ENCODE data around the gene CSMD2.

The CSMD2 gene

DNA sequence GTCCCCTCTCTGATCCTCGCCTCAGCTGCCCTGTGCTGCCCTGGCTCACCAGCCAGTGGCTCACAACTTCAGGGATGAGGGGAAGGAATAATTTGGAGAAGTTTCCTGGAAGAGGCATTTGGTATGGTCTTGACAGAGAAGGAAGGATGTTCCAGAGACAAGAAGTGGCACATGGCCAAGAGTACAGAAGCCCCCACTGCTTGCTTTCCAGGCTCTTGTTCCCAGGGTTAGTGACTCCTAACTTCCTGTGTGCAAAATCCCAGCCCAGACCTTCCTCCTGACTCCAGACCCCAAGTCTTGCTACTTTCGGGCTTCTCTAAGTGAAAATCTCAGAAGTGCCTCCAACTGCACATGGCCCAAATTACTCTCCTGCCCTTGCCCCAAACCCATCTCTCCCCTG lies 215.5 kb downstream of the CSMD2 start:
- no peak for DNase-seq

DNA sequence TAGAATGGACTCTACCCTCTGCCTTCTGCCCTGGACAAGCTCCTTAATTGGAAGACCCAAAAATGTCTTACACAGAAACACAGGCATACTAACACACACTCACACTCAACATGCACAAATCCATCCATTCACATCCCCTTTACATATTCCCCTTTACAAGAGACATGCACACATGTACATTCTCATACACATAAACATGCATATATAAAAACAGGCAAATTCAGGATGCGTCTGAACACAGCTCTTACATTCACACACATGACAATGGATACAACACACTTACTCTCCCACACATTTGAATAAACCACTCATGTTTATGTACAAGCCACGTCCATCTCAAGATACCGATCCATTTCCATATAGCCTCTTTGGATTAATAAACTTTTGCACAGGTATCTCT lies 216.7 kb downstream of the CSMD2 start:
- no peak for DNase-seq

DNA sequence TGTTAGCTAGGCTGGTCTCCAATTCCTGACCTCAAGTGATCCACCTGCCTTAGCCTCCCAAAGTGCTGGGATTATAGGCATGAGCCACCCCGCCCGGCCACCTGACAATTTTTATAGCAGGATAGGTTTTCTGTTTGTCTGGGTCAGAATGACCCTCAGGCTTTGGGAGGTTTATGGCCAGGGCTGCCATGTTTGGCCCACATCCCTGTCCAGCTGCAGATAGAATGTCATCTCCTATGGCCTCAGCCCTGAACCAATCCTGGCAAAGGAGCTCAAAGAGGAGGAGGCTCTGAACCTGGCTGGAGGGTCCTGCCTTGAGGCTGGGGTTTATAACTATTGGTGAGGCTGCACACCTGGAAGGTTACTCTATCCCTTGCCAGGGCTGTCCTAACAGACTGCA lies 218.2 kb downstream of the CSMD2 start:
- no peak for DNase-seq

DNA sequence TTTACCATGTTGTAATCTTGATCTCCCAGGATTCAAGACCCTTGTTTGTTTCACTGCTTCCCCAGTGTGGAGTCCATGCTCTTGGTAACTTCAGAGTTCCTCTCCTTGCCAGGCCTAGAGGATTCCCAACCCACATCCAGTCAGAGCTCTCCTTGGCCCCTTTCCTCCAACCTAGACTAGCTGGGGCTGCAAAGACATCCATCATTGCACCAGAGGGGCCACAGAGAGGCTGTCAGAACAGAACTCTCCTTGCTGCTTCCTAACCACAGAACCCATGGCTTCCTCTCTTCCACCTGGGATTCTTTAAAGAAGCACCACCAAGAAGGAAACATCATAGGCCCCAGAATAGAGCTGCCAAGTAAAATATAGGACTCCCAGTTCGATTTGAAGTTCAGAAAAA lies 220.2 kb downstream of the CSMD2 start:
- no peak for DNase-seq

DNA sequence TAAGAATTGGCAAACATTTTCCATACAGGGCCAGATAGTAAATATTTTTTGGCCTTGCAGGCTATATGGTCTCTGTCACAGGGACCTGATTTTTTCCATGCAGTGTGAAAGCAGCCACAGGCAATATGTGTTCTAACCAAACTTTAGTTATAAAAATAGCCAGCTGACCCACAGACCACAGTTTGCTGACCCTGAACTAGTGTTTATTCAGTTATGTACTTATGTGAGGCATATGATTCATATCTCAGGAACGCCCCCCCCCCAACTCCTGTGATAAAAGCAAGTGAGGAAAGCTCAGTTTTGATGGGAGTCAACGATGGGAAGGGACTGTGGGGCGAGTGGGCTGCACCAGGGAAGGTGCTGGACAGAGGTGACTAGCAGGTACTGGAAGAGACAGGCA lies 221.1 kb downstream of the CSMD2 start:
- peak; percentile 34 for DNase-seq

DNA sequence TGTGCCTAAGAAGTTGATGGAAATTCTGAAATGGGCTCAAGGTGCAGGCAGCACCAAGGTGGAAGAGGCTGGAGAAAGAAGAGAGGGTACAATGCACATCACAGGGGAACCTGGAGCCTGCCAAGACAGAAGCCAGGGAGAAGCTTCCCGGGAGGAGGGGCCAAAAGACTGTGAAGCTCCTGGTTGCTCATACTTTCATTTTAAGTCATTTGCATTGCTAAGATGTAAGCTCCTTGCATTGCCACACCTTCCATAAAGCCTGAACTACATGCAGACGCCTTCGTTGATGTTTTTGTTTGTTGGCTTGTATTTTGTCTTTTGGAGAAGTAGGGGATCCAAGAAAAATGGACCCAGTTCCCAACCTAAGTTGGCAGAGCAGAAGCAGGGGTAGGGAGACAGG lies 232.2 kb downstream of the CSMD2 start:
- no peak for DNase-seq

DNA sequence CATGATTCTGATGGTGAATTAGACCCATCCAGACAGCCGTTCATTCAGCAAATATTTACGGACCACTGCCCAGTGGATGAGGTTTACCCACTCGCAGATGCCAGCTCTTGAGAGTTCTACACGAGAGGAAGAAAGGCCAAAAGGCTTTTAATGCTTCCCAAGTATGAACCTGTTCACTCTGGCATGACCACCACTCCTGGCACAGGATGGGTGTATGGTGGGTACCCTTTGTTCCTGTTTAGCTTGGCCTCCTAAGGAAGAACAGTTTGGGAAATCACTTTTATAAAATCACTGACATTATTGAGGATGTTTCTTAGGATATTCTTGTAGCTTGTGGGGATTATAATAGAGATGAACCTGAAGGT lies 233.9 kb downstream of the CSMD2 start:
- no peak for DNase-seq

DNA sequence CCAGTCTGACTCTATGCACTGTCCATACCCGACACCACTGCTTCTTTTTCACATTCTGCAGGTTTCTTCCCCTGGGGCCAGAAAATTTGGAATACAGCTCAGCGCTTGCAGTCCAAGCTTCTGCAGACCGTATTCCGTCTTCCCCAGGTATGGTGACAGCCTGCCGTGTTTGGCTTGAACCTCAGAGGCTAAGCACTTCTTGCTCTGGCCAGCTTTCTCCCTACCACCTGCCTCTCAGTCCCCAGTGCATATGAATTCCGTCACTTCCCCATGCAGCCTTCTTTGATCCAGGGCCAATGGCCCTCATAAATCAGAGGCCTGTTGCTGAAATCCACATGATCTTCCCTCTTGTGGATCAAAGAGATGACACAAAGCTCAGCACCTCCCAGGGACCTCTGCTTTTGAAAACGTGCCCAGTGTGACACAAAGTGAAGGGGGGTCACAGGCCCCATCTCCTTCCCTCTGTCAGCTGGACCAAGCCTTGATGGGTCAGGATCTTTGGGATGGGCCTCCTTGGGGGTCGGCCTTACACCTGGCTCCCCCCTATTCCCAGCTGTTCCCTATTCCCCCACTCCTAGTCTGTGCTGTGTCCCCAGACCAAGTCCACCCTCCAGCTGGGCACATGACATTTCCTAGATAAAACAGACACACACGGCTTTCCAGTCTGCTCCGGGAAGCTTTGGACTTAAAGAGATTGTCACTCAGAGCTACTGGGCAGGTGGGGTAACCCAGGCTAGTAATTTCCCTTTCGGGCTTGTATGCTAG lies 234.5 kb downstream of the CSMD2 start:
- DNase-seq: no peak

DNA sequence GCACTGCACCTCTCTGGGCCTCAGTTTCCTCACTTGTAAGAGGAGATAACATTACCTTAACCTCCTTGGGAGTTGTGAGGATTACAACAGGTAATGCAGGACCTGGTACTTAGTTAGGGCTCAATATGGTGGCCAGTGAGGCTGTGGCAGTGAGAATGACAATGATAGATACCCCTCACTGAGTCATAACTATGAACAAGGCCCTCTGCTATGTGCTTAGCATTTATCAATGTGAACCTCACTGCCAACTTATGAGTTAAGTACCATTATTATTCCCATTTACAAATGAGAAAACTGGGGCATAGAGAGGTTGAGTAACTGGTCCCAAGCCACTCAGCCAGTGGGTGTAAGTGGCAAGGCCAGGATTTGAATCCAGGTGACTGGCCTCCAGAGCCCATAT lies 236.8 kb downstream of the CSMD2 start:
- no peak for DNase-seq

DNA sequence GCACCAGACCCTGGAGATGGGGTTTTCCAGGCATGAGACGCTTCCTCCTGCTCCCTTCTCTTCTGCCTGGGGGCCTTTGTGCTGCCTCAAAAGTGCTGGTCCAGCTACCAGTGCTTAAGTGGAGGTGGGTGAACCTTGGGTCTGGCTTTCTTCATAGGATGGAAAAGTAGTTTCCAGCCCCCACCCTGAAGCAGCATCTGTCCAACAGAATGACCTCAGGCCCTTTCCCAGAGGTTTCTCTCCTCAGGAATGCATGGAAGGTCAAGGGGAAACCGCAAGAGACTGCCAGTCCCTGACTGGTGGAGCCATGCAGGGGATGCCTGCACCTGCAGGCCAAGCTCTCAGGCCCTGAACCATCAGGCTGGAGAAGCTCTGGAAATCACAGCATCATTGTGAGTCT lies 237.3 kb downstream of the CSMD2 start:
- DNase-seq: no peak

DNA sequence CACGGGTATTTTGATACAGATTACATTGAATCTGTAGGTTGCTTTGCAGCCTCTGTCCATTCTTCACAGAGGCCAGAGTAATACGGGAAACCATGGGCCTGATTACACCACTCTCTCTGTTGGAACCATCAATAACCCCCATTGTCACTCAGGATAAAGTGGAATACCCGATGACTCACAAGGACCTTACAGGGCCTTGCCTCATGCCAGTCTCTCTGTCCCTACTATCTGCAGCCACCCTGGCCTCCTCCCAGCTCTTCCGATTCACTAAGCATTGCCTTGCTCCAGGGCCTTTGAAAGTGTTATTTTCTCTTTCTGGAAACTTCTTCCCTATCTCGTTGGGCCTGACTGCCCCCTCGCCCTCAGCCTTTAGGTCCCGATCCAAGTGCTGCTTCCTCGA lies 239.4 kb downstream of the CSMD2 start:
- DNase-seq: no peak

DNA sequence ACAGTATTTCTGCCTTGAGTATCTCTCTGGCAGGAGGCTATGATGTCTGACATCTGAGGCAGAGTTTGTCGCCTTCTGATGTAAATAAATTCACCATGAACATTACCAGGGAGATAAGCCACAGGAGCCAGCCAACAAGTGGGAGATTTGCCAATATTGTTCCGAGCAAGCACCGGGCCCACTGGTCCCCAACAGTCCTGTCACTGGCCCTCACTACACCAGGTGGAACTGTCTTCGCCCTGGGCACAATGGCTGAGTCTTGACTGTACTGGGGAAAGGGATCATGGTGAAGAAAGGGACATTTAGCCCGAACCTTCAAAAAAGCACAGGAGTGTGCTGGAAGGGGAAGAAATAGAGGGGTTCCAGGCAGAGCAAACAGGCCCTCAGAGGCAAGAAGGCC lies 243.7 kb downstream of the CSMD2 start:
- DNase-seq: no peak

DNA sequence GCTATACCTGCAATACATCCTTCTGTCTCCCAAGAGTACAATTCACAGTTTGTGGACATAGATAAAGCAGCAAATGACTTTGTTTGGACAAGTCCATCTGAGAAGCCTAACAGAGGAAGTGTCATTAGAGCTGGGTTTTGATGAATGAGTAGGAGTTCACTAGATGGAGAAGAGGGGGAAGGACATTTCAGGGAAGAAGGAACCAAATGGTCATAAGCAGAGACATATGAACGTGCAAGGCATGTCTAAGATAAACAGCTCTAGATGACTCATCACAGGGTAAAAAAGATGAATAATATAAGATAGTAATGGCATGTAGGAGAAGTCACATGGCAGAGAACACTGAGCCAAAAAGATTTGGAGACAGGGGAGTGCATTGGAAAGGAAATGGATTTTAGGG lies 246.7 kb downstream of the CSMD2 start:
- DNase-seq: peak; percentile 2

DNA sequence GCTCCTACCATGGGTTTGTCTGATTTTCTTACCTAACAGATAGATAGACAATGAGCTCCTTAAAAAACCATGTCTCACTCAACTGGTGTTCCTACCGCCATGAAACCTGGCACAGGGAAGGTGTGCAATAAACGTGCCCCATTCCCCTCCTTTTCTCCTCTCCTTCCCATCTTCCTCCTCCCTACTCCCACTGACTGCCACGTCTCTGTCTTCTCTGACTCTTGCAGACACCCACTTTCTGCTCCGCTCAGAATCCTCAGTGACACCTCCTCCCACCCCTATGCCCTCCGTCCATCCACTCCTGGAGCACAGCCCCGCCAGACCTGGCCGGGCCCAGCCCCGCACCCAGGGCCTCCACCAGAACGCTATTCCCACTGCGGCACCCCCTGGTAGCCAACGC lies 248.2 kb downstream of the CSMD2 start:
- no peak for DNase-seq

DNA sequence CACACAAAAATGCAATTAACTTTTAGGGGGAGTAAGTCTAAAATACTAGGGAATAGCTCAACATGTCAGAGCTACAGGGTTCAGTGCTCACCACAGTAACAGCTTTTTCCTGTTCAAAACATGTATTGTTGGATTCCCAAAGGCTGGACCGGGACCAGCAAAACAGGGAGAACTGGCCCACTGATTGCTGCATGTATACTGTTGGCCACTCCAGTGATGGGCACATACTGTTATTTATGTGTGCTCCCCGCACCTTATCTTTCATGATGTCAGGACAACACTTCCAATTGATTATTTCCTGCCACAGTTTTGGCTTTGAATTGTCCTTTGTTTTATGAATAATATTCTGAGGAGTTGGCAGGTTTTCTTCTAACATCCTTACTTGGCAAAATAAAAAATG lies 250.5 kb downstream of the CSMD2 start:
- DNase-seq: no peak

DNA sequence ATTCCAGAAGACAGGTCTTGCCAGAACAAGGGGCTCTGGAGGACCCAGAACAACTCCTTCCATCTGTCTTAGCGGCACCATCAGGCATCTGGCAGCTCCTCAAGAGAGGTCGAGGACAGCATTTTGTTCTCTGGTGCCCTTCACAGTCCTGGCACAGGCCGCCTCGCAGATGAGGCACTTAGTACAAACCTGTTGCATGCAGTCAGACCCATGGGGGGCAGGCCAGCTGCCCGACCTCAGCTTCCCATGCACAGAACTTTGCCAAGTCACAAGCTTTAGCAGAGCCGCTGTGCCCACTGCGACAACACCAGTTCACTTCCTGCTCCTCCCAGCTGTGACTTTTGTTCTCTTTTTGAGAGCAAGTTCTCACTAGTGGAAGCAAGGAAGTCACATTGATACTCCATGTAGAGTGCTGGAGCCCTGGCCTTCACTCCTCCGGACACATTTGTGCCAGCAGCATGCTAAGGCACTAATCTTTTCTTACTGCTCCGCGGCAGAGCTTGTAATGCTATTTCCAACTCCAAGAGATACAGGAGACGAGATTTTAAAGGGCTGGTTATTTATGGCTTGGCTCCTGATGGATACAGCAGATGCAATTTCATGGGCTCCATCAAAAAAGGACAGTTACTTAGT lies 256.6 kb downstream of the CSMD2 start:
- DNase-seq: no peak

DNA sequence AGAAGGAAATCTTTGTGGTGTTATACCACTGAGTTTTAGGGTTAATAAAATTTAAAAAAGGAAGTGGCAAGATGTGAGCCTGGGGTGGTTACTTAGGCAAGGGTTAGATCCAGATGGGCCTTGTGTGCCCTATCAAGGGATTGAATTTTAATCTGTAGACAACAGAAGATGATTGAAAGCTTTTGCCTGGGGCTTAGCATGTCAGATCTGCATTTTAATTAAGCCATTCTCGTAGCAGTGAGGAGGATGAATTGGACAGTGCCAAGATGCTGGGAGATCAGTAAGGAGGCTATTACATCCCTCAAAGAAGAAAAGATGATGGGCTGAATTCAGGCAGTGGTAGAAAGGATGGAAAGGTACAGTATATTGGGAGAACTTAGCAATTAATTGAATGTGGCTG lies 258.9 kb downstream of the CSMD2 start:
- DNase-seq: no peak

DNA sequence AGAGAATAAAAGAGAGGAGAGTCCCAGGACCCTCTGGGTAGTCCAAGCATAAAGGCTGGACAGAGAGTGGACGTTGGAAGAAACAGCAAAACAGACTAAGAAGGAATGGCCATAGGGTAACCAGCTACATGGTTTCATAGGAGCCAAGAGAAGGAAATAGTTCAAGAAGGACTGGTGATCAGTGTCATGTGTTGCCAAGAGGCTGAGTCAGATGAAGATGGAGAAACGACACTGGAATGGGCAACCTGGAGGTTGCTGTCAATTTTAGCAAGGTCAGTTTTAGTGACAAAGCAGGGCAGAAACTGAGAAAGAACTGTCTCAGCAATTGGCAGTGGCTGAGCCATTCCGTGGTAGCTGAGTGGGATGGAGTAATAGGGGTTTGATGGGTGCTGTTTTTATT lies 259.8 kb downstream of the CSMD2 start:
- no peak for DNase-seq

DNA sequence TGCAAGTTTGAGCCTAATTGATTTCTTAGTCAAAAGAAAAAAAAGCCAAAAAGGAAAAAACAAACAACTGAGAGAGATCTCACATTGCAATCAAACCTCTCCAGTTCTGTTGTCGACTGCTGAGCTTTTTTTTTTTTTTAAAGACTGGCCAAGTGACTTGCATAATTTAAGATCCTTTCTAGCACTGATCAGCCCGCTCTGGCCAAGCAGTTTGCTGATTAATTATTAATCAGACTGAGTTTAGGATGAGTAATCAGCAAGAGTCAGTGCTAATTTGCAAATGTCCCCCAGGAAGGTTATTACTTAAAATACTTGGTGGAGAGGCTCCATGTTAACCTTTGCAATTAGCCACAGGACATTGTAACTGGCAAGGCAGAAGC lies 261.8 kb downstream of the CSMD2 start:
- DNase-seq: no peak

DNA sequence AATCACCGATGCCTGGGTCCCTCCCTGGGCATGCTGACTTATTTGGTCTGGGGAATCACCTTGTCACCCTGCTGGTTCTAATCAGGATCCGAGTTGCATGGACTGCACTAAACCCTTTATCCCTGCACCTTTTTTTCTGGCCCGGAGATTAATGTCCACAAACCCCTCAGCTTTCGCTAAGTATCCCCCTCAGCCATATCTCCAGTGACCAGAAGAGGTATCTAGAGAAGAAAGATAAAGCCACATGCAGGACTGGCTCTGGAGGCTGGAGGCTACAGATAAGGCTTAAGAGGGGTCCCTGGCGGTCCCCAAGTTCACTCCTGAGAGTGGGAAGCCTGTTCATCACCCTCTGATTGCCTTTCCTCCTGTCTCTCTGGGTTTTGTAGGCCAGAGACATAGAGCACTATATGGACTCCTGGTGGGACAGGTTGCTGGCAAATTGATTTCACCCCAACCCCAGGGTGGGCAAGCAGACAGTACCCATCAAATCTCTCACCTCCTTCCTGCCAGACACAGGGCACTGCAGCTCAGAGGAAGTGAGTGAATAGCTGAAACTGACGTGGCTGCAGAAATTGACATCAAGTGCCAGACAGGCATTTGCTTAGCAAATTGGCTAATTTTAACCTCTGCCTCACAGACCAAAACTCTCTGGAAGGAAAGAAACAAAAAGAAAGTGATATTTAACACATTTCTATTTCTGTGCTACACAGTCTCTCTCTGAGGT lies 262.4 kb downstream of the CSMD2 start:
- DNase-seq: no peak

DNA sequence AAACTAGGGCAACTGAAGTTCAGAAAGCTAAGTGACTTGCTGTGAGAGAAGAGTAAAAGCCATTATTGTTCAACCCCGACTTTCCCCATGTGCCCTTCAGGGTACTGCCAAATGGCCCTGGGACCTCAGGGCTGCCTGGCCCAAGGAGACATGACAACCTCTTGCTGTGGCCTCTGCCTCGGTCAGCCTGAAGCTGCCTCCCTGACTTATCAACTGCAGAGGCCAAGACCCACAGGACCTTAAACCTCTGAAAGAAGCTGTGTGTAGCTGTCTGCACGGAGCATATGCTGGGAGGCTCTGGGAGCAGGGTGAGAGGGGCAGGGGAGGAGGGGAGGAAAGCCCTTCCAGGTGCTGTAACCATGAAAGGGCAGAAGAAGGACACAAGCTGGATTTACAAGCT lies 265.3 kb downstream of the CSMD2 start:
- no peak for DNase-seq

DNA sequence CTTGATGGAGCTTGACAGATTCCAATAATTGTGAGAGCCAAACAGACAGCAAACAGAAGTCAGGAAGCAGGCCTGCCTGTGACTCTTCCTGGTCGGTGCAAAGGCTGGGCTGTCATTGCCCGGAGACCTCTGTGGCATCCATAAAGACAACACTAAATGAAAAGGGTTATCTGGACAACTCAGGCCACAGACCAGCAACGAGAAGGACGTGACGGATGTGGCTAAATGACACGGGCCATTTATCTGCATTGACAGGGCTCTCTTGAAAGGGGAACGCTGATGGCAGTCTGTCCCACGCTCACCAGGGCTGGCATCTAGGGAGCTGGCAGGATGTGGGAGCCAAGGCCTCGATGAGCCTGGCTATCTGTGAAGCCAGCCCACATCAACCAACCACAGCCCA lies 266.1 kb downstream of the CSMD2 start:
- DNase-seq: no peak

DNA sequence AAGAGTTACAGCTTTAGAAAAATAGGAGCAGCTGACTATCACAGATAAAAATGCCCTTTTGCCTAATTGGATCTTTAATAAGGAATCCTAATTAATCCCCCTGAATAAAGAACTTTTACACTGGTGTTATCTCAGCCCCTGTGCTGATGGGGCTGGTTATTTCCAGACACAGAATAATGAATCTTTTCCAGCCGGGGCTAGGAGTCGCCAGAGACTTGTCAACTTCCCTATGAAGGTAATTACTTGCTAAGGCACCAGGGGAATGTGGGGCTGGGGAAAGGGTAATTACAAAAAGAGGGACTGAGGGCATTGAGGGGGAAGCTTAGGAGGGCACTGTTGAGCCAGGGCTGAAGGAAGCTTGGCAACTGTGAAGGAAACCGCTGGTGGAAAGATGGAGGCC lies 266.6 kb downstream of the CSMD2 start:
- no peak for DNase-seq

DNA sequence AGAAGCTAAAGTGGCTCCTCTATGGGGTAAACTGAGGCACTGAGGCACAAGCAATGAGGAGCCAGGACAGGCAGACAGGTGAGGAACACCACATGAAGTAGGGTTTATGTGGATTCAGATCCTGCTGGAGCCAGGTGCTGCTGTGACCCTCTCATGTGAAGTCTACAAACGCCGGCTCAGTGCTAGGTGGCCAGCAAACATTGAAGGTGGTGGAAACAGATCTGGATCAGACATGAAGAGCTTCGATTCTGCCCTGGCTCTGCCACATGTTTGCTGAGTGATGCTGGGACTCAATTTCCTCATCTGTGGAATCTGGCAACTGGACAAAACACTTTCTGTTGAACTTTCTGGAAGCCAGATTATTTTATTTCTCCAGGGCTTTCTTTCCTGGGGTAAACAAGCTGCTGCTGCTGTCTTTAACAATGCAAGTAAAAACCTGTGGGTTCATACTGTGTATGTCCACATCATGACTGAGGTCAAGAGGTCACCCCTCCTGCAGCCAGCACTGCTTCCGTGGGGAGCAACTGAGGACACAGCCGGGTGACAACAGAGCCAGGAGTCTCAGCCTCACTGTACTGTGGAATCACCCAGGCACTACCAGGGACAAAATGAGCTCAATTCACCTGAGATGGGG lies 267.8 kb downstream of the CSMD2 start:
- DNase-seq: no peak

Data from EL (cell line).